GM12878 (cell line): ENCODE results near the gene KTN1. TPM values are rescaled to one million over a fixed set of nuclear protein-coding genes. Genes with fewer than 3 reads are reported as not detected.

Experiments used
- ETV6 ChIP-seq, 2 experiments: fragments of 450-650 bp in 1 of 2; IDR thresholded peaks in 1 of 2; conservative IDR thresholded peaks in 1 of 2; 2 replicates each; pipeline ENCODE4 v1.6.1; 2014; ENCODE audit warnings: antibody characterized with exemption in 1 of 2, borderline replicate concordance in 1 of 2, low read depth in 1 of 2, mild to moderate bottlenecking in 1 of 2, moderate library complexity in 1 of 2
- RAD21 ChIP-seq: IDR thresholded peaks from 2 replicates; pipeline ENCODE4 v1.6.1; 2011; ENCODE audit warnings: mild to moderate bottlenecking, low read depth, low read length, moderate library complexity; ENCODE audit not compliant: insufficient read depth
- RELA ChIP-seq: fragments of 450-650 bp; IDR thresholded peaks from 2 replicates; pipeline ENCODE4 v1.8.0; 2014; ENCODE audit warnings: borderline replicate concordance; ENCODE audit not compliant: partially characterized antibody
- ZBTB33 ChIP-seq: fragments of 450-650 bp; IDR thresholded peaks from 2 replicates; pipeline ENCODE4 v1.6.1; 2017; ENCODE audit warnings: mild to moderate bottlenecking
- polyA plus RNA-seq, 11 experiments: library from polyadenylated mRNA; depleted of rRNA in 4 of 11; unstranded in 6 of 11; stranded (reverse) in 5 of 11; fragments of >200 nt; fragmentation: Nextera tagmentation in 4 of 11; fragmentation: Illumina TruSeq in 1 of 11; extraction: Ambion mirVana in 4 of 11; extraction: Trizol in 1 of 11; gene quantifications; 1 replicate in 1 of 11; 2 replicates in 10 of 11; pipeline versions ENCODE4 v1.2.1 to v1.2.3, GENCODE V29; 2011 to 2016; ENCODE audit warnings: inconsistent platforms in 2 of 11, missing spikeins in 2 of 11, low read depth in 1 of 11
- total RNA-seq, 4 experiments: library from RNA; depleted of rRNA in 3 of 4; stranded (reverse); fragments of >200 nt in 3 of 4; fragmentation: Illumina TruSeq in 1 of 4; extraction: Trizol in 1 of 4; gene quantifications; 2 replicates each; pipeline versions ENCODE4 v1.2.1 to v1.2.3, GENCODE V29; 2013 to 2021
- TF ChIP-seq, protein P1 (sequence below): fragments of 450-650 bp; IDR thresholded peaks from 2 replicates; pipeline ENCODE4 v1.6.1; 2017; ENCODE audit warnings: mild to moderate bottlenecking, moderate library complexity

KTN1 gene
- total and polyA plus RNA-seq, 10 of the 15 experiments (the other 5 are each of a cell fraction or from before 2014, with no cell fraction given) = 50.6 to 154 (median 84.2) TPM

GRCh38 chr14:55624913-55625312 is 44.9 kb downstream of the KTN1 start (continued):
- no peak for TF ChIP-seq ETV6 (conservative IDR thresholded peaks at IDR 0.05 in 1 of 2, IDR thresholded peaks at IDR 0.05 in 1 of 2; ENCODE audit: borderline replicate concordance in 1 of 2, low read depth in 1 of 2)
- TF ChIP-seq, protein P1, sequence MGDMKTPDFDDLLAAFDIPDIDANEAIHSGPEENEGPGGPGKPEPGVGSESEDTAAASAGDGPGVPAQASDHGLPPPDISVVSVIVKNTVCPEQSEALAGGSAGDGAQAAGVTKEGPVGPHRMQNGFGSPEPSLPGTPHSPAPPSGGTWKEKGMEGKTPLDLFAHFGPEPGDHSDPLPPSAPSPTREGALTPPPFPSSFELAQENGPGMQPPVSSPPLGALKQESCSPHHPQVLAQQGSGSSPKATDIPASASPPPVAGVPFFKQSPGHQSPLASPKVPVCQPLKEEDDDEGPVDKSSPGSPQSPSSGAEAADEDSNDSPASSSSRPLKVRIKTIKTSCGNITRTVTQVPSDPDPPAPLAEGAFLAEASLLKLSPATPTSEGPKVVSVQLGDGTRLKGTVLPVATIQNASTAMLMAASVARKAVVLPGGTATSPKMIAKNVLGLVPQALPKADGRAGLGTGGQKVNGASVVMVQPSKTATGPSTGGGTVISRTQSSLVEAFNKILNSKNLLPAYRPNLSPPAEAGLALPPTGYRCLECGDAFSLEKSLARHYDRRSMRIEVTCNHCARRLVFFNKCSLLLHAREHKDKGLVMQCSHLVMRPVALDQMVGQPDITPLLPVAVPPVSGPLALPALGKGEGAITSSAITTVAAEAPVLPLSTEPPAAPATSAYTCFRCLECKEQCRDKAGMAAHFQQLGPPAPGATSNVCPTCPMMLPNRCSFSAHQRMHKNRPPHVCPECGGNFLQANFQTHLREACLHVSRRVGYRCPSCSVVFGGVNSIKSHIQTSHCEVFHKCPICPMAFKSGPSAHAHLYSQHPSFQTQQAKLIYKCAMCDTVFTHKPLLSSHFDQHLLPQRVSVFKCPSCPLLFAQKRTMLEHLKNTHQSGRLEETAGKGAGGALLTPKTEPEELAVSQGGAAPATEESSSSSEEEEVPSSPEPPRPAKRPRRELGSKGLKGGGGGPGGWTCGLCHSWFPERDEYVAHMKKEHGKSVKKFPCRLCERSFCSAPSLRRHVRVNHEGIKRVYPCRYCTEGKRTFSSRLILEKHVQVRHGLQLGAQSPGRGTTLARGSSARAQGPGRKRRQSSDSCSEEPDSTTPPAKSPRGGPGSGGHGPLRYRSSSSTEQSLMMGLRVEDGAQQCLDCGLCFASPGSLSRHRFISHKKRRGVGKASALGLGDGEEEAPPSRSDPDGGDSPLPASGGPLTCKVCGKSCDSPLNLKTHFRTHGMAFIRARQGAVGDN = no peak
- TF ChIP-seq ZBTB33 = no peak
- TF ChIP-seq RAD21 = no peak
- no peak for TF ChIP-seq RELA
